OCI-LY3 (cell line): ENCODE results near the gene ADA.

Experiments
- H2AFZ ChIP-seq: fragments of 200-600, 300-600 bp; shearing (Covaris generic); 2 replicates; pipeline ENCODE4 v1.6.0; 2014; ENCODE audit warnings: antibody characterized with exemption, low read depth, low read length
- H3K27ac ChIP-seq: fragments of 200-600, 300-600 bp; sonication (generic); 2 replicates; pipeline ENCODE4 v1.5.1; 2014; ENCODE audit warnings: mild to moderate bottlenecking, low read length, moderate library complexity, mixed read lengths
- H3K27me3 ChIP-seq: fragments of 200-600, 300-600 bp; sonication (generic); 2 replicates; pipeline ENCODE4 v1.6.1; 2014; ENCODE audit warnings: low read depth, low read length, mixed read lengths
- H3K36me3 ChIP-seq: fragments of 200-600, 300-600 bp; sonication (generic); replicated peaks from 2 replicates; pipeline ENCODE3; 2014; ENCODE audit warnings: low read depth, low read length, mixed read lengths
- H3K4me1 ChIP-seq: fragments of 300-600, 200-600 bp; sonication (generic); 2 replicates; pipeline ENCODE4 v1.6.1; 2014; ENCODE audit warnings: low read length, mixed read lengths
- H3K4me2 ChIP-seq: fragments of 200-600, 300-600 bp; sonication (generic); 2 replicates; pipeline ENCODE4 v1.6.1; 2014; ENCODE audit warnings: low read length, mixed read lengths
- H3K4me3 ChIP-seq: fragments of 300-600, 200-600 bp; sonication (generic); 2 replicates; pipeline ENCODE4 v1.5.1; 2014; ENCODE audit warnings: antibody characterized with exemption, mild to moderate bottlenecking, low read length, moderate library complexity
- H3K79me2 ChIP-seq: fragments of 300-600, 200-600 bp; shearing (Covaris generic); 2 replicates; pipeline ENCODE4 v1.6.1; 2014; ENCODE audit warnings: mild to moderate bottlenecking, low read length, mixed read lengths
- H3K9ac ChIP-seq: fragments of 300-600, 200-600 bp; shearing (Covaris generic); 2 replicates; pipeline ENCODE4 v1.6.0; 2014; ENCODE audit warnings: mild to moderate bottlenecking, low read length, moderate library complexity
- H3K9me3 ChIP-seq: fragments of 200-600, 300-600 bp; shearing (Covaris generic); 2 replicates; pipeline ENCODE4 v1.6.1; 2014; ENCODE audit warnings: low read length, mixed read lengths; ENCODE audit not compliant: insufficient read depth
- H4K20me1 ChIP-seq: fragments of 200-600, 300-600 bp; sonication (generic); 2 replicates; pipeline ENCODE4 v1.6.1; 2016; ENCODE audit warnings: low read length, mixed read lengths; ENCODE audit not compliant: insufficient read depth
- CTCF ChIP-seq: fragments of 200-600, 300-600 bp; sonication (generic); IDR thresholded peaks from 2 replicates; pipeline ENCODE4 v1.5.1; 2014; ENCODE audit warnings: antibody characterized with exemption, low read length, low read depth
- EZH2phosphoT487 ChIP-seq: fragments of 200-600 bp; shearing (Covaris generic); IDR thresholded peaks from 2 replicates; pipeline ENCODE4 v1.6.1; 2018; ENCODE audit warnings: antibody characterized with exemption, mixed run types, low read depth

The ADA gene

GRCh38 chr20:44609516-44610312, 41.8 kb downstream of the ADA start:
- H3K9me3 ChIP-seq: no peaks in the 10 kb centered on the region
- TF ChIP-seq EZH2phosphoT487 (no peak), CTCF (peak; percentile 99)
- H3K79me2 ChIP-seq: peaks cover 100% of the 10 kb centered on the region
- H3K36me3 ChIP-seq: peaks cover 72% of the 10 kb centered on the region
- no peak overlapping the region for H3K4me3 ChIP-seq
- no peak overlapping the region for H2AFZ ChIP-seq
- peak overlapping the region; percentile 2; the same call in 1 of the 2 replicates for H3K4me2 ChIP-seq
- H4K20me1 ChIP-seq: peaks cover 93% of the 10 kb centered on the region
- H3K27me3 ChIP-seq: no peaks in the 10 kb centered on the region
- no peak overlapping the region for H3K9ac ChIP-seq
- H3K27ac ChIP-seq: peak overlapping the region; percentile 22
- peaks cover 15% of the 10 kb centered on the region for H3K4me1 ChIP-seq

- Histone ChIP-seq H3K4me1 (peaks cover 15% of the 10 kb centered on the region), H3K79me2 (peaks cover 100% of the 10 kb centered on the region), H3K9ac (no peak overlapping the region), H2AFZ (no peak overlapping the region), H4K20me1 (peaks cover 93% of the 10 kb centered on the region), H3K27ac (peak overlapping the region; percentile 22), H3K9me3 (no peaks in the 10 kb centered on the region), H3K36me3 (peaks cover 72% of the 10 kb centered on the region), H3K4me2 (0 out of 2 replicates have a peak overlapping the region, but pooled peaks have one; percentile 2), H3K27me3 (no peaks in the 10 kb centered on the region), H3K4me3 (no peak overlapping the region)
- TF ChIP-seq CTCF: no peak
Measured at GRCh38 chr20:44609006-44609515, 42.4 kb downstream of the ADA start.

- Histone ChIP-seq H3K4me3 (no peak overlapping the region), H3K4me1 (peaks cover 16% of the 10 kb centered on the region), H4K20me1 (peaks cover 93% of the 10 kb centered on the region), H3K27me3 (no peaks in the 10 kb centered on the region), H3K36me3 (peaks cover 71% of the 10 kb centered on the region), H2AFZ (no peak overlapping the region), H3K4me2 (no peak overlapping the region), H3K27ac (peak overlapping the region; percentile 29), H3K79me2 (peaks cover 100% of the 10 kb centered on the region), H3K9ac (no peak overlapping the region), H3K9me3 (no peaks in the 10 kb centered on the region)
- TF ChIP-seq EZH2phosphoT487: no peak
- no peak for TF ChIP-seq CTCF
Measured at GRCh38 chr20:44606725-44607441, 44.6 kb downstream of the ADA start.

GRCh38 chr20:44603327-44603726, 48.2 kb downstream of the ADA start:
- H3K4me3 ChIP-seq: no peak overlapping the region
- H2AFZ ChIP-seq: no peak overlapping the region
- peaks cover 93% of the 10 kb centered on the region for H4K20me1 ChIP-seq
- peaks cover 100% of the 10 kb centered on the region for H3K79me2 ChIP-seq
- H3K4me2 ChIP-seq: no peak overlapping the region
- TF ChIP-seq CTCF (peak; percentile 36), EZH2phosphoT487 (no peak)
- no peak overlapping the region for H3K9ac ChIP-seq
- no peaks in the 10 kb centered on the region for H3K9me3 ChIP-seq
- no peaks in the 10 kb centered on the region for H3K27me3 ChIP-seq
- peaks cover 78% of the 10 kb centered on the region for H3K36me3 ChIP-seq
- peaks cover 35% of the 10 kb centered on the region for H3K4me1 ChIP-seq
- H3K27ac ChIP-seq: no peak overlapping the region
